Stimulated activated CD4-positive, alpha-beta T cell treated with anti-CD3 and anti-CD28 coated beads, Interleukin-12 subunit alpha, Interleukin-12 subunit beta, amount 100 ng/mL, for 48 hours (primary cell): Measurements from ENCODE around the gene GABRP.

ENCODE experiments used
- DNase-seq, 3 donors: peaks; one replicate each; pipeline ENCODE4 v3.0.0-alpha.2; 2020; ENCODE audit warnings: low read depth in 2 of 3, low spot score in 1 of 3

Gene GABRP, protein sequence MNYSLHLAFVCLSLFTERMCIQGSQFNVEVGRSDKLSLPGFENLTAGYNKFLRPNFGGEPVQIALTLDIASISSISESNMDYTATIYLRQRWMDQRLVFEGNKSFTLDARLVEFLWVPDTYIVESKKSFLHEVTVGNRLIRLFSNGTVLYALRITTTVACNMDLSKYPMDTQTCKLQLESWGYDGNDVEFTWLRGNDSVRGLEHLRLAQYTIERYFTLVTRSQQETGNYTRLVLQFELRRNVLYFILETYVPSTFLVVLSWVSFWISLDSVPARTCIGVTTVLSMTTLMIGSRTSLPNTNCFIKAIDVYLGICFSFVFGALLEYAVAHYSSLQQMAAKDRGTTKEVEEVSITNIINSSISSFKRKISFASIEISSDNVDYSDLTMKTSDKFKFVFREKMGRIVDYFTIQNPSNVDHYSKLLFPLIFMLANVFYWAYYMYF

DNA sequence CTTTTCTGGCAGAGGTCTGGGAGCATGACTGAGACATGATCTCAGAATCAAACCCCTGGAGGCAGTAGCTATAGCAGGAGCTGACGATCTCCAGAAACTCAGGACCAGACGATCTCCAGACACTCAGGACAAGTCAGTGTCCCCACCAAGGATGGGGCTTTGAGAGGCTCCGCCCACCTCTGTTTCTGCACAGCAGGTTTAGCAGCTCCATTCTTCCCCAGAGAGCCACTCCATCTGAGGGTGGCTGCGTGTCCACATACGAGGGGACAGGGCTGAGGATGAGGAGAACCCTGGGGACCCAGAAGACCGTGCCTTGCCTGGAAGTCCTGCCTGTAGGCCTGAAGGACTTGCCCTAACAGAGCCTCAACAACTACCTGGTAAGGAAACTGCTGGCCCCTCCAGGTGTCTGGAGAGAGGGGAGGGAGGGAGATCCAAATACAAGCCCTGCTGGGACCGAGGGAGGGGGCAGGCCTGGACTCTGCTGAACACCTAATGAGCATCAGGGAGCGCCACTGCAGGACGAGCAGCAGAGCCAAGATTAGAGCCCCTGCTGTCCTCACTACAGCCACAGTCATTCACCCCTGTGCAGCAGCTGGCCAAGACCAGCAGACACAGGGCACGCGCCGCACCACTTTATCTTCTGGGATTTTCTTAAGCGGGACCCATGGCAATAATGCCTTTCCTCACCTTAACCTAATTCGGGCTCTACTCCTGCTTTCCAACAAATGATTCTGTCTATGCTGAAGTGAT is at the start of gene GABRP:
Gene GABRP, plus strand, starts transcription at position 228 of the 750 bp plus-strand sequence. CDS start 4,891 bp downstream, outside the sequence.
- DNase-seq, result no peak

DNA sequence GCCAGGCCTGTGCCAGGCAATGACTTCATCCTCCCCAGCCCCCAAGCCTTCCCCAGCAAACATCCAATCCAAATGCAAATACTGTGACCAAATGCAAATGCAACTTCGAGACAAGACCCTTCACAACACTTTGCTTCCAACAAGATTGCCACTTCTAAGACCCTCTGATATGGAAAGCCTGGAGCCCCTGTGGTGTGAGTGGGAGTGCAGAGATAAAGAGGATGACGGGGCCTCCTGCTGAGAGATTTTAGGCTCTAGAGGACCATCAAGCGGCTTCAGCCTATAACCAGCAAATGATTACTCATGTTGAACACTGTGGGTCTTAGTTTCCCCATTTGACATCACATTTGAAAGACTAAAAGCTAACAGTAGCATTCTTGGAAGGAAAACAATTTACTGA is 46.6 kb upstream of the GABRP start:
- no peak for DNase-seq

DNA sequence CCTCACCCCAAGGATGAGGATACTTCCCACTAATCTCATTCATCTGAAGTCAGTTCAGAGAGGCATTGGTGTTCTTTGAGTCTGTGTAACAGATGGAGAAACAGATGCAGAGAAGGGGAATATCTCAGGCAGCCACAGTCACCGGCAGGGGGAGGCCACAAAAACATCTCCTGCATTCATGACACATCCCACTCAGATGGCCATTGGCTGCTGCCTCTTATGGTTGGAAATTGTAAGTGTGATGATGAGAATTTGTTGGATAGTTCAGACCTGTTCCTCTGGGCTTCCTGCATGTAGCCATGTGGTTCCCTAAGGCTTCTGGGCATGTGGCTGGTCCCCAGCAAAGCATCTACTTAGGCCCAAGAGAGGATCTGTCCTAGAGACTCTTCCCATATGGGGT is 45.9 kb upstream of the GABRP start:
- no peak for DNase-seq

DNA sequence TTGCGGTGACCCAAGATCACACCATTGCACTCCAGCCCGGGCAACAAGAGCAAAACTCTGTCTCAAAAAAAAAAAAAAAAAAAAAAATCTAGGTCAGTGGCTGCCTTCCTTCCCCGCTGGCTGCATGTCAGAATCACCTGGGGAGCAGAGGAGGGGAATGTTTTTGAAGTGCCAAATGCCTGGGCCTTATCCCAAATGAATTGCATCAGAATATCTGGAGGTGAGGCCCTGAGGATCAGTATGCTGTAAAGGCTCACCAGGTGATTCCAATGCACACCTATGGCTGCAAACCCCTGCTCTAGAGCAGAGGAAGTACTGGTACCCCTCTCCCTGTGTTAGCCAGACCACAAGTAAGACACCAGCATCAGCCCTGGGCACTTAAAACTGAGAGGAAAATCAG is 44.7 kb upstream of the GABRP start:
- DNase-seq, result no peak

DNA sequence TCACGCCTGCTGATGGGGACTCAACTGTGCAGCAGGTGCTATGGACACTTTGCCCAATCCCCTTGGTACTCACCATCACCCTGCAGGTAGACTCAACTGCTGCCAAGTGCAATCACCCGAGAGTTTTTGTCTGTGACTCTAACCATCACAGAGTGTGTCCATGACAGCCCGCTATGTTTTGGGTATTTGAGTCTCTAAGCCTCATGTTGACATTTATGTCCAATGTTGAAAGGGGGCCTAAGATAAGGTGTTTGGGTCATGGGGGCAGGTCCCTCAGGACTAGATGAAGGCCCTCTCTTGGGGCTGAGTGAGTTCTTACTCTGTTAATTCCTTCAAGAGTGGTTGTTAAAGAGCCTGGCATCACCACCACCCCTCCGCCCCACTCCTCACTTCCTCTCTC is 44.1 kb upstream of the GABRP start:
- DNase-seq, result no peak

DNA sequence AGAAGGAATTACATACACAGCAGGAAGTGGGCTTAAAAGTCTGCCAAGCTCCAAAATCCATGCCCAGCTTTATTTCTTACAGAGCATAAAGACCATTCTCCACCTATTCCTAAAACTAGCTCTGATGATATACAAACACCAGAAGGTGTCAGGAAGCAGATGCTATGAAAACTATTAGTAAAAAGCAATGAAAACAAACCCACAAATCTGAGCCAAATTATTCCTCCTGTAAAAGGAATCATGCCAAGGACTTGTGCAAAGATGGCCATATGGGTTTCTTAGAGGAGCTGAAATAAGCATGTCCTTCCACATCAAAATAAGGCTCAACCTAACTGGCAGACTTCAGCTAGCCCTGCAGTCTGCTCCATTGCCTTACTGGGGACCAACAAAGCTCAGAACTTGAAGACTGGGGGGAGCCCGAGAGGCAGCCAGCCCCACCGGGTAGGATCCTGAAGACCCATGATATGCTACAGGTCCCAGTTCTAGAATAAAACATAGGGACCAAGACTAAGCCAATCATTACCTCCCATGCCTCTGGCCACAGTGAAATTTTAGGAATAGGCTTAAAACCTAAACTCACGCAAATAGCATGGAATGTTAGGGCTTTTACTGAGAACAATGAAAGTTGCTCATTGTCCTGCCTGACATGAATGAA is 42.8 kb upstream of the GABRP start:
- DNase-seq, result no peak

DNA sequence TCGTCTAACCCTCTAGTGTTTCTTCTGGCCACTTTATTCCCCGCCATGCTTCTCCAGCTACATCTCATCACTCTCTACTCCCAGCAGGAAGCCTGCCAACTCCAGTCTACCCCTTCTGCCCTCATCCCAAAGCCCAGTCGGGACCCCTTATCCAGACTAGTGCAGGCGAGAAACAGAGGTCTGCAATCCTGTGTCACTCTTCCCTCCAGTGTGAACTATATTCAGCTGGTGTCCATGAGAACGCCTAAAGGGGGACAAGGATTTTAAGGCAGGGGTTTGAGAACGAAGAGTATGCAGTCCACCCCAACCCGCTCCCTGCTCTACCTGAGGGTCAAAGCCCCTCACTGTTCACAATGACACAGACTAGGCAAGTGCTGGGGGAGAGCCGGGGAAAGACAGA is 41.7 kb upstream of the GABRP start:
- no peak for DNase-seq

DNA sequence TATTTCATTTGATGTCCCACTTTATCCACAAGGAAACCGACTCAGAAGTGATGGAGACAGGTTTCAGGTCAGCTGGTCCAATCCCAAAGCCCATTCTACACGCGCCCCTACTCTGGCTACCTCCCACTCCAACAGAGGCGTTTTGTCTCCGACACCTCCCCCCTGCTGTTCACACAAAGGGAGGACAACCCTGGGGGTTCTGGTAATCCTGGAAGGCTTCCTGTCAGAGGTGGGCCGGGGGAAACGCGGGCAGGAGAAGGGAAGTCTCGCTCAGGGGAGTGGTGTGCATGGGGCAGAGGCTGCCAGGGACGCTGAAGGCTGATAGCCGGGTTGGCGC is 39.7 kb upstream of the GABRP start:
- no peak for DNase-seq

DNA sequence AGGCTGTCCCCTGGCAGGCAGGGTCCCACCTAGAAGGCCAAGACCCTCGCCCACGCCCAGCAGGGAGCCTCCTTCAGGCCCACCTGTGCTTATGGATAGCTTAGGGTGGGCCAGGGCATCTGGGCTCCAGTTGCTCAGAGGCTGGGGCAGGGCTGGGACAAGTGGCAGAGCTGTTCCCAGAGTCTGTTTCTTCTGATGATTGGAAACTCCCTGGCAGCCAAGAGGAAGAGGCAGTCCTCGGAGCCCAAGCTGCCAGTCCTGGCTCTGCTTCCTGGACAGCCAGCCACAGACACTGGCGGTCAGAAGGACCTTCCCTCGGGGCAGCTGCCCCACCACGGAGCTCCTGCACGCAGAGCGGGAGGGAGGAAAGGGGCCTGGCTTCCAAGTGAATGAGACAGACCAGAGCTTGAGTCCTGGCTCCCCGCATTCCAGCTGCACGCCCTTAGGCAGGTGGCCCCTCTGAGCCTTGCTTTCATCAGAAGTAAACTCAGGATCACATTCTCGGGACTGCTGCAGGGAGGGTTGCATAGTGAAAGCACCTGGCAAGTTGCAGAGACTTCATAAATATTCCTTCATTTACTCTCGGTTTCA is 37.9 kb upstream of the GABRP start:
- DNase-seq, result no peak

DNA sequence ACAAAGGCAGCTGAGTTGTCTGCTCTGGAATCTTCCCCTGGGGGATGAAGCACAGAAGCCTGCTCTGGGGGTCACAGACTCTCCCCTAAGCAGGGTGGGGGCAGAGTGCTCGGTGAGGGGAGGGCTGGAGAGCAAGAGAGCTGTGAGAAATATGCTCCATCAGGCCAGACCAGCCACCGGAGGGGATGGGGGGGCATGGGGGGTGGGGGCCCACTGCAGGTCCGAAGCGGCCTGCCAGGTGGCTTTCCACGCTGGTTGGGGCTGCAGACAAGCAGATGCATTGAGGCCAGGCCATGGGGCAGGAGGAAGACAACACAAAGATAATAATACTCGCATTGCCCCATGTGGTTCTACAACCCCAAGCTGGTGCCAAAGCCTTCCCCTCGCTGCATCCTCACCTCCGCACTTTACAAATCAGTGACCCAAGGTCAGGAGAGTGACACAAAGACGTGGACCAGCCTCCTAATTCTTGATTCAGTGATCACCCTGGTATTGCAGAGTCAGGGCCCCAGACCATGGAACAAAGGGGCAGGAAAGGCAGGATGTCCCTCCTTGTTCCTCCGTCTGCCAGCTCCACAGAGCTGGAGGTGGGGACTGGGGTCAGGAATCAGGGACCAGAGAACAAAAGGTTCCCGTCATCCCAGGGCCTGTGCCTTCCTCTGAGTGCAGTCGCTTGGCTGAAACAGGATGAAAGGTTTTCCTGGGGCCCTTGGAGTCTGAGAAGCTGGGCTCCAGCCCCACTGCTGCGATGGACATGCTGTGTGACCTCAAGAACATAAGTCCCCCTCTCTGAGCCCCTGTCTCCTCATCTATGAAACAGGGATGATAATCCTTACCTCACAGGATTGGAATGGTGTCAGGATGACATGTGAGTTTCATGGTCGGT is 37.2 kb upstream of the GABRP start:
- DNase-seq, result no peak

DNA sequence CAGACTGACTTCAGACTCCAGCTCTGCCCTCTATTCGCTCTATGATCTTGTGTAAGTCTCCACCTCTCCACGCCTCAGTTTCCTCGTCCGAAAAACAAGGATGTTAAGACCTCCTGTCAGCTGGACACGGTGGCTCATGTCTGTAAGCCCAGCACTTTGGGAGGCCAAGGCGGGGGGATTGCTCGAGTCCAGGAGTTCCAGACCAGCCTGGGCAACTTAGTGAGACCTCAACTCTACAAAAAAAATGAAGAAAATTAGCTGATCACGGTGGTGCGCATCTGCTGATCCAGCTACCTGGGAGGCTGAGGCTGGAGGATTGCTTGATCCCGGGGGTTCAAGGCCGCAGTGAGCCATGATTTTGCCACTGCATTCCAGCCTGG is 36.6 kb upstream of the GABRP start:
- DNase-seq, result no peak

DNA sequence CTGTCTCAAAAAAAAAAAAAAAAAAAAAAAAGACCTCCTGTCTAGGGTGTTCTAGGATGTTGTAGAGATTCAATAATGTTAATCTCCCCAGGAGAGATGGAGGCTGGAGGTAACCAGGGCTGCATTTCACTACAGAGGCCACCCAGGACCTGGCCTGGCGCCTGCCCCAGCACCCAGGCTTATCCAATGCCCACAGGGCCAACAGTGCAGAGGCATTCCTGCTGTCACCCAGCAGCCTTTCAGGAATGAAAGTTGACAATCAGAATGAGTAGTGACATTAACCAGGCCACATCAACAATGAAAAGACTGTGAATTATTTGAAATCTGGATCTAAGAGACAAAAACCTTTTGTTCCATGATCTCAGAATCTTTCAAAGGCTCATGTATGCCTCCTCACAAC is 36.2 kb upstream of the GABRP start:
- no peak for DNase-seq

DNA sequence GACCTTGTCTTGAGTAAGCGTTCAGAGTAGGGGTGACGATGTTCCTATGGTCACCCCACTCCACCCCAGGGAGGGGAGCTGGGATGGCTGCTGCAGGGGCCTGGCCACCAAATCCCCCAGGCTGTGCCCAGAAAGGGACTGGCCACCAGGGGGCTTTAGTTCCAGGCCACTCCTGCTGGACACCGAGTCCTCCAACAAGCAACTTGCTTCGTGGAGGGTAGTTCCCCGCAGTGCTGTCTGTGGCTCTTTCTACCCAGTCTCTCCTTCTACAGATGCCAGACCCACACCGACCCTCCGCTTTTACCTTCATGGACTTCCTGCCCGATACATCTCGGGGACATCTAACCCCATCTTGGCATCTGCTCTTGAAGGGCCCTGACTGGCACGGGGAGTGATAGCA is 35.7 kb upstream of the GABRP start:
- no peak for DNase-seq

DNA sequence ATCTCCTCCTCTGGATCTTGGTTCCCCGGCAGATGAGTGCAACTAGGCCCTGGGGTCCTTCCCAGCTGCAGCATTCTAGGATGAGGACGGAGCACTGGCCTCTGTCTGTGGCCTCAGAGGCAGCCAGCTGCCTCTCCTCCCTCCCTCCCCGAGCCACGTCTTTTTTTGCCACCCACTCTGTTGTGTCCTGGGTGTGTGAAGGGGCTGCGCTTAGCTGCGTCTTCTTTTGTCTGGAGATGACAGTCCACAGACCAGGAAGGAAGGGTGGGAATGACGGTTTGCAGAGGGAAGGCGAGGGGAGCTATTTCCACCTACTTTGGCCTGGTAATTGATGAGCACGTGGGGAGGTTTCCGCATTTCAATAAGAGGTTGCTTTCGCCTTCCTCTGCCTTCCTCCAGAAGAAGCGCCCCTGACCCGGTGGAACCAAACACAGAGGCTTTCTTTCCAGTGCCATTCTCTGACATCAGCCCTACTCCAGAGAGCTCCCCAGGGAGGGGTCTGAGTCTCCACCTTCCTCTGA is 34.5 kb upstream of the GABRP start:
- no peak for DNase-seq

DNA sequence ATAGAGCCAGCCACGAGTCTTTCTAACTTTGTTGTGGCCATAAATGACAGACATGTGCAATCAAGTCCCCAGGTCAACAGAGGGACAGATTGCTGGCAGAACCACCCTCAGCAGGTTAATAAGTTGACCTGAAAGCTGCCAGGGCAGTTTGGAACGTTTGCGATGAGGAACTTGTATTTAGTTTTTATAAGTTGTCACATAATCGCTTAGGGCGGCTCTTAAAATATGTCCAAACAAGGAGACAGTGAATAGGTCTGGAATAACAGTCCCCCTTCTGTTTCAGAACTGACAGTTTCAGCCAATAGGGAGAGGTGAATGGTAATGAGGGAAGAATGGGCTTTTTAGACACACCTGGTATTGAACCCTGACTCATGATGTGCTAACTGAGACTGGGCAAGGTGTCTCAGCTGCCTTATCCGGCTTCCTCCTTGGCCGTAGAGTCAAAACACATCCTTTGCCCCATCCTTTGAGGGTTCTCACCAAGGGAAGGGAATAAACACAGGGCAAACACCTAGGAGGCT is 33.6 kb upstream of the GABRP start:
- DNase-seq, result no peak

DNA sequence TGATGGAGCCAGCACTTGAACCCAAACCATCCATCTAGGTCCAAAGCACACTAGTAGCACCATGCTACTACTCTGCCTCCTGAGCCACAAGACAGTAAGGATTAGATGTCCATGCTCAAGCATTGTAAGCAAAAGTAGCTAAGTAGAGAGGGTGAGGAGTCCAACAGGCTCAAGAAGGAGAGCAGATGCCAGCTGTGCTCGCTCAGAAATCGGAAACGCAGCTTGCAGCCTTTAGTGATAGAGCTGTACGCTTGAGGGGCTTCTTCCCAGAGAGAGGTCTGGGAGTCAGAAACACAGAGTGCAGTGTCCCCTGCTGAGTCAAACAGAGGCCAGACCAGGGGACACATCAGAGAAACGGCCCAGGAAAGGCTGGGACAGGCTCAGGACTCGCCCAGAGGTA is 32.7 kb upstream of the GABRP start:
- DNase-seq, result no peak

DNA sequence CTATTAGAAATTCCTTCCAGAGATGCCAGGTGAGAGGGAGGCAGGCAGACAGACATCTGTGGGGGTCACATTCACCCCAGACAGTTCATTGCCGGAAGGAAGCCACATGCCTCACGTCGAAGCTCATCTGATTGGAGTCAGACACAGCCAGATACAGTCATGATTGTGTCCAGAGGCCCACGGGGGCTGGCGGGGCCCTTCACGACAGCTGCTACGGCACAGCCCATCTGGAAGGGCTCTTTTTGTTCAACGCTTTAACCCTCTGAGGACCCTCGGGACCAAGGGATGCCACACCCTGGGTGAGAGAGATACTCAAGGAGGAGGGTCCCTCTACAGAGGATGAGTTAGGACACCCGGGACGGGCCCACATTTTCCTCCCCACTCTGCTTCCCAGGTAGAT is 31.9 kb upstream of the GABRP start:
- no peak for DNase-seq

DNA sequence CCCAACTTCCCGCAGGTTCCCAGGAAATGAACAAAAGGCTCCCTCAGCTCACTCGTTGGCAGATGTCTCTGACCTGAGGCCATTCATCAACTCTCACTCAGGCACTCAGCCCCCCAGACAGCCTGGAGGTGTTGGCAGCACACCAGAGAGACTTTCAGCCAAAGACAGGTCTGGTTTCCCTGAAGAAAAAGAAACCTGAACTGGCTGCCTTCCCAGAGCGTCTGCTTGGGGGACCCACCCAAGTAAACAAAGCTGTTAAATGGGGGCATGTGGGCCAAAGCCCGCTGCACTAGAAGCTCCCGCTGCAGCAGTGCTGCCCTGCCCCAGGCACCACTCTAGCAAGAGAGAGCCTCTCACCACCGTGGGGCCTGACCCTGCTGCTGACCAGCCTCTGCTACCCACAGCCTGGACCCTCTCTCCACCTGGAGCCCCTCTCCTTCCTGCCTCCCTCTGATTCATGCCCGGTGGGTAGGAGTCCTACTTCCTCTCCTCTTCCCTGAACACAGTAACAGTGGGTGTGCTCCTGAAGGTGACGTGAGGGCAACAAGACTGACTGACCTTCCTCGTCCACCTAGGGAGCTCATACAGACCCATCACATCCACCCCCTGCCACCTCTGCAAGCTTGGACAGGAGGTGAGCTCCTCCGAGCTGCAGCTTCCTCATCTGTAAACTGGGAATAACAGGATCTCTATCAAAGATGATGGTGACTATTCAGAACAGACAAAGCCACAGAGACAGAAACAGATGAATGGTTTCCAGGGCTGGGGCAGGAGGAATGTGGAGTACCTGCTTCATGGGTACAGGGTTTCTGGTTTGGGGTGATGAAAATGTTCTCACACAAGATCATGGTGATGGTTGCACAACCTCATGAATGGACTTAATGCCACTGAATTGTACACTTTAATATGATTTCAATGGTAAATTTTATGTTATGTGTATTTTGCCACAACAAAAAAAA is 31.0 kb upstream of the GABRP start:
- DNase-seq, result no peak

DNA sequence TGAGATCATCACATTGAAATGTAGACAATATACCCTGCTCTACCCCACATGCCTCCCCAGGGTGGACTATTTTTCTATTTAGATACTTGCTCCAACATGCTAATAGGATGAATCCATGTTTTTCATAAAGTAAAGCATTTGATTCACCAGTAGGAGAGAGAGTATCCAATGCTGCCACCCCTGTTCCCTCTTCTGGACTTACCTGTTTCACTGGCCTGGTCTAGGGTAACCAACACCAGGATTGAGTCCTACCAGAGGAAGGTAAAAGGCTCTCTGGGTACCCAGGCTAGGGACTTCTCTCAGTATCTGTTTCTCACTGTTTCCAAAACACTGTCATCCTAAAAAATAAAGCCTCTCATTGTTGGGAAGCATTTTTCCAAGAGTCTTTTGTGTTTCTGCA is 30.2 kb upstream of the GABRP start:
- DNase-seq, result no peak
